CD1c-positive myeloid dendritic cell (primary cell): ENCODE results near the gene ATRNL1.

Experiments
- DNase-seq: peaks from one replicate; pipeline ENCODE4 v3.0.0-alpha.2; 2016; ENCODE audit errors: extremely low spot score

The ATRNL1 gene

DNA sequence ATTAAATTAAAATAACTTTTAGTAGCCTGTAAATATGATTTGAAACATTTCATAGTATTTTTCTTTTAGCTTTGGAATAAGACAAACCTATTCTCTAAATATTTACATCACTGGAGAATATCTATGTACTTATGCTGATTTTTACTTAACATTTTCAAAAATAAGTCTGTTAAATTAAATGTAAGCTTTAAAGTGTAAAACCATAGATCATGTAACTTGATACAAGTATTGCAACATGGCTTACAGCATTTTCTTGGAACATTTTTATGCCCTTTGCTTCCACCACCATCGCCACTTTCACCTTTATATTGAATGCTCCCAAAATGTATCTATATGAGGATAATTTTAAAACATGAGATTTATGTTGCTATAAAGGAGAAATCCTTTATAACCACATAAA lies 752.8 kb downstream of the ATRNL1 start:
- DNase-seq, result no peak

DNA sequence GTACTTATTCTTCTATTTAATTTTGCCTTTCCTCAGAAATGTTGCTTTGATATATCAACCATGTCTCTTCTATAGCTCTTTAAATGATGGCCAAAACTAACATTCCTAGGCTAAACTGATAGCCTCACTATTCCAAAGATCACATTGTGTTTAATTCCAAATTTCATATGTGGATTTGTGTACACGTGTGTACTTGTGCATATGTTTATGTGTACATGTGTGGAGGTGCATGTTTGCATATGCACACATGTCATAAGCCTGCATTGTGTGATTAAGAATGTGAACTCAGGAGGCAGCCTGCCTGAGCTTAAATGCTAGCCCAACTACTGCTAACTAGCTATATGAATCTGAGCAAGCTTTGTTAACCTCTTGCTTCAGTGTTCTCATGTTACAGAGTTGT lies 753.4 kb downstream of the ATRNL1 start:
- DNase-seq, result no peak

DNA sequence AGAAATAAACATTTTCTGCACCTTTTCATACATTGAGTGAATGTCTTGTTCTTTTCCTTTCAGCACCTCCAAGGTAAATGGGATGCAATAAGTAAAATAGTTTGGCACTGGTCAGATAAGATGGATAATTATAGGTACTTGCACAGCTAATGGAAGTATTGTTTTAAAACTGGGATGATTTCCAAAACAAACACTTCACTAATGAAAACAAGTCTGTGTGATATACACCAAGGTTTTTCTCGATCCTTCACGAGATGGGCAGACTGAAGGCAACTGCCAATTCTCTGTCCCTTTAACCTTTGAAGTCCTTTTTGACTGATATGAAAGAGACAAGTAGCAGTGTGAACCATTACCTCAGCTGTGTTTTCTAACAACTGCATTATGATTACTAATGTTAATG lies 756.0 kb downstream of the ATRNL1 start:
- no peak for DNase-seq

DNA sequence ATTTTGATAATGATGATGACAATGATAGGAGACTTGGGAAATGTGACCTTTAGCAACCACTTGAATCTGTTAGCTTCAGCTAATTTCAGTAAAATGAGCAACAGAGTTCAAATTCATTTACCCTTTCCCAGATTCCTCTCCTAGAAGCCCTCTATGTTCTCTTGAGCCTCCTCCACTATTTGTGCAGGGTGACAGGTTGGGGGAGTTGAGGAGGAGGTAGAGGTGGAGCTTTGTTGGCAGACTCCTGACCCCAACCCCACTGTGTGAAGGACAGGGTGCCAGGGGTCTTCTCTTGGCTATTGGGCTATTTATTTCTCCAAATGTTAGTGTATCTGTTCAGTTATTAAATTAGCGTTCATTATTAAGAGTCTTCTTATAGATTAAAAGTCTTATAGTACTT lies 757.5 kb downstream of the ATRNL1 start:
- DNase-seq, result no peak

DNA sequence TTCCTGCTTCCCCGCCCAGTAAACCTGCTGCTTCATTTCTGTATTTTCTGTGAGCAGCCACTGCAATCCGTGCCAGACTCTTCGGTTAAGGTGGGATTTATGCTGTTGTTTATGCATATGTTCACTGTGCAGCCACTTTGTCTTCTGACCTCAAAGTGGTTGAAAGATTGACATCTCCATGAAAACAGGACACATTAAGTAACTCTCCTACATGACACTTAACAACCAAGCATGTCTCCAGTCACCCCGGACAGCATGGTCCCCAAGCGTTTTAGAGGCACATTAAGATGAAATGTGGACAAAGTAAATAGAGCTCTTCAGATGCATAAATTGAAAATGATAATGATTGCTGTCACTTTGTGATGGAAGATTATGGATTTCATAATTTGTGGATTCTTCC lies 758.5 kb downstream of the ATRNL1 start:
- no peak for DNase-seq

DNA sequence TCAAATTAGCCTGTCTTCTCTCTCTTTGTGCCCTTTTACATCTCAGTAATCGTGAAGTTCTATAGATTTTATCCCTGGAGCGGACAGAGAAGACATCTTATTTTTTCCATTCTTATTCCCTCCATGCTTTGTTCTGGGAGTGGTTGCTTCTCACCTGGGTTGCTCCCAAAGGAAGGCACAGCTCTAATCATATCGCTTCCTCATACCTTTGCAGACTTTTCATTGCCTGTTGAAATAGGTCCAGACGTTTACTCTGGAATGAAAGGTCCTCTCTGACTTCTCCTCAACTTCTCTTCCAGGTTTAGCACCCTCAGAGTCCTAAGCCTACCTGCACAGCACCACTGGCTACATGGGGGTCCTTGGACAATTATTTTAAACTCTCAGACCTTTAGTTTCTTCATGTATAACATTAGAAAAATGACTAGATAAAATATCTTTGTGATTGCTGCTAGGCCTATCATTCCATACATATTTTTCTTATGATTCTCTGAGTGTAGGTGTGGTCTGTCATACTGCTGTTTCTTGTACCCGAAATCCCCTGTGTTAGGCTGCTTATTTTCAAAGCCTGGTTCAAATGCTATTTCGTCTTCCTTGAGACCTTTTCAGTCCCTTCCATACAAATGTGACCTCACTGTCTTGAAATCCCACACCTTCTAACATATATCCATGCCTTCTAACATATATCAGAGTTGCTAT lies 761.7 kb downstream of the ATRNL1 start:
- no peak for DNase-seq

DNA sequence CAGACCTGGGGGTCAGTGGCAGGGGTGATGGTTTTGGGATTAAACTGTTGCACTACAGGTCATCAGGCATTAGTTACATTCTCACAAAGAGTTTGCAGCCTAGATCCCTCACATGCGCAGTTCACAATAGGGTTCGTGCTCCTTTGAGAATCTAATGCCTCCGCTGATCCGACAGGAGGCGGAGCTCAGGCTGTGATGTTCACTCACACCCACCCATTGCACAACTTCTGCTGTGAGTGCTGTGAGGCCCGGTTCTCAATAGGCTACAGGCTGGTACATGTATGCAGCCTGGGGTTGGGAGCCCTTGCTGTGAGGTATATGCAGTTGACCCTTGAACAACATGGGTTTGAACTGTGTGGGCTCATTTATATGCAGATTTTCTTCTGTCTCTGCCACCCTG lies 763.4 kb downstream of the ATRNL1 start:
- no peak for DNase-seq

DNA sequence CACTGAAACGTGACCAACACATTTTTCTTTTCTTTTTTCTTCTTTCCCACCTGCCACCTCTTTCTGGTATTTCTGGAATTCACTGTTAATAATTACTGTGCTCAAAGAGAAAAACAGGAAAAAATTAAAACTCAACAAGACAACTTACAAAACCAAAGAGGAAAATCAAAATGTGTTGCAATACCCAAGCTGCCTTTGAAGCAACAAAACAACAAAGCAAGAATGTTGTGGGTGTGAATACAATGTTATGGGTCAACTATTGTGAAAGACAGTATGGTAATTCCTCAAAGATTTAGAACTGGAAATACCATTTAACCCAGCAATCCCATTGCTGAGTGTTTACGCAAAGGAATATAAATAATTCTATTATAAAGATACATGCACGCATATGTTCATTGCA lies 764.7 kb downstream of the ATRNL1 start:
- no peak for DNase-seq

DNA sequence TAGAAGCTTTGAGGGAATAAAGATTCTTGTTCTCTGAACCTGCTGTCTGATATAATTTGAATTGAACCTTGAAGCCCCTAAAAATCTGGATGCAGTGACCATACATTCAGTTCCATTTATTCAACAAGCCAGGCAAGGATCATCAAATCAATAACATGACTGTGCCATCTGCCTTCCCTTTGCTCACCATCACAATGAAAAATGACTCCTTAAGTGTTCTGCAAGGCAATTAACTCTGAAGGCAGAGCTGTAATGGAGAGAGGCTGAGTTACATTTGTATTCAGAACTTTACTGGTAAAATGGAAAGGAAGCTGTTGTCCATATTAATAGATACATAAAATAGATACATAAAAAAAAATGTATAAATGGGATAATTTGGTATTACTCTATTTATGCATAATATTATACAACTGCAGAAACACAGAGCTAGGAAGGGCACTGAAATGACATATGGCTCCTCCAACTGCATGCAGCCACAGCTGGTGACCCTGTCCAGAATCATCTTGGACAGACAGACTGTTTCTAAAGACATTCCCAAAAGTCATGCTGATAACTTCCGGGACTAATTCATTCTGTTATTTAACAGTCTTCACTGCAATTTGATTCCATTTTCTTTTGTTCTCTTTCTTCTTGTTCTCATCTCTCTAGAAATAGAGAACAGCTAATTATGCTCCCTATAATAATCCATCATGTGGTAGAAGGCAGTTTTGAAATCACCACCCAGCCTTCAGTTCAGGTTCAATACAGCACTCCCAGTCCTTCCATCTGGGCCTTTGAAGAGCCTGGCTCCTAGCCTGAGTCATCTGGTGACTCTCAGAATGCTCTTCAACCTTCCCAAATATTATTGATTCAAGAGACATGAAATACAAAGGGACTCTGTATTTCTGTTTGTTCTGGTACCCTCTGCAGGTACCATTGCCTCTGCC lies 767.3 kb downstream of the ATRNL1 start:
- DNase-seq, result no peak

DNA sequence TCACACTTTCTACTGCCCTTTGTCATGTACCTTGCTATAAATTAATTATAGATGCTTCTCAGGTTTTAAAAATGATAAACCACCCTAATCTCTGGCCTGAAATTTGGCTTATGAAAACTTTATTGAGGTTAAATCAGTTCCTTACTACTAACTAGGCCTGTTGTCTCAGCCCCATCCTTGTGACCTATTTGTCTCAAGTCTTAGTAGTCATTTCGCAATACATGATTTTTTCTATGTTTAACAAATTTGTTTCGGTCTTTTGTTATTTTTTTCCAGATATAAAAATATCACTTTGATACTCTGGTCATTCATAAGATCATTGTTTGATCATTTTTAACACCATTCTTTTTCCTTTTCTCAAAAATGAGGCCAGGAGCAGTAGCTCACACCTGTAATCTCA lies 768.3 kb downstream of the ATRNL1 start:
- DNase-seq, result no peak

DNA sequence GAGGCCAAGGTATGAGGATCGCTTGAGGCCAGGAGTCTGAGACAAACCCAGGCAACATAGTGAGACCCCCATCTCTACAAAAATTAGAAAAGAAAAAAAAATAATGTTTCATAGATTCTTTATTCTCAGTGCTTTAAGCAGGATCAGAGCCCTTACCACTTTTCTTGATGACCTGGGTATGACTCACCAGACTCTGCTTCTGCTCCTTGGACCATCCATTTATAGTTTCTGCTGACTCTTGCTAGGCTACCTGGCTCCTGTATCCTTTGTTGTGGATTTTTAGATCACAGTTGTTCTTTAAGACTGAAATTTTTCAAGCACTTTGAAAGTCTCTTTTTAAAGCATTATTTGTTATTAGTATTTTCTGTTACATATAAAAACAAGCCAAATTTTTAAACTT lies 768.7 kb downstream of the ATRNL1 start:
- DNase-seq, result no peak

DNA sequence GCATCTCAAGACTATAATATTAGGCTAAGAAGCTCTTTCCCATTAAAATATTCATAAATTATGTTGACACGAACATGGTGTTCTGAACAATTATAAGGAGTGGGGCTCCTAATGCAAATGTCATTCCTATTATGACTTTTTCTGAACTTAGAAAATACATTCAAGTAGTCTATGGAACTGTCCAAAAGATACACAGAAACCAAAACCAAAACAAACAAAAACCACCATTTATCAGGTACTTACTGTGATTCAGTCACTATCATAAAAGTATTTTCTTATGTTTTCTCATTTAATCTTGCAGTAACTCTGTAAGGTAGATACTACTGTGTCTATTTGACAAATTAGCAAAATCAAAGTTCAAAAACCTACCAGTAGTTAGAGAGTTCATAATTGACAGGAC lies 773.0 kb downstream of the ATRNL1 start:
- no peak for DNase-seq

DNA sequence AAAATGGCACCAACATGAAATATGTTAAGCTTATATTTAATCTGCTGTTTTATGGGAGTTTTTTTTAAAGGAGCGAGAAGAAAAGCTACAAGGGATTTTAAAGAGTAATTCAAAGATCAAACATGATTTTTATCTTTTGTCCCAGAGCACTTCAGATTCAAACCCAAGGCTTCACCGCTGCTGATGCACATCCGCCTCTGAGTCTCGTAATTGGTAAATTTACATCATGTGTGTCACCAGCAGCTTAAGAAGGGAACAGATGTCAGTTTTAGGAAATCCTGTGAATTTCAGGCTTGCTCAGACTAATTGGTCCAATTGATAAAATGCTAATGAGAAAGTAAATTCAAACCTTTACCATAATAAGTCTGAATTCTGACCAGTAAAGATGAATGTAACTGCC lies 773.5 kb downstream of the ATRNL1 start:
- DNase-seq, result no peak

DNA sequence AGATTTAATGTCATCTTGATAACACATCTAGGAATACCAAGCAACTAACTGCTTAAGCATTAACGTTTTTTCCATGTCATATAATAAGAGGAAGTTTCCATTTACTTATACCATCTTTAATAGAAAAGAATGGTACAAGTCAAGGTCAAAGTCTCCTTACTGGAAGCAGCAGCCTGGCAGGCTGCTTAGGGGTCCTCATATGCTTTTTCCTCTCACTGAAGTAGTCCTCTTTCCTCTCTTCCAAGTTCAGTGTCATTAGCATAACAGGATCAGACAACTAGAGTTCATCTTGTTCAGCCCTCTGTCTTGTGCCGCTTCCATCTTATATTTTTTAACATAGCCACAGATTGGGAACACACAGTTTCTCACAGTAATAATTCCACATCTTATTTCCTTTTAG lies 774.1 kb downstream of the ATRNL1 start:
- DNase-seq, result no peak

DNA sequence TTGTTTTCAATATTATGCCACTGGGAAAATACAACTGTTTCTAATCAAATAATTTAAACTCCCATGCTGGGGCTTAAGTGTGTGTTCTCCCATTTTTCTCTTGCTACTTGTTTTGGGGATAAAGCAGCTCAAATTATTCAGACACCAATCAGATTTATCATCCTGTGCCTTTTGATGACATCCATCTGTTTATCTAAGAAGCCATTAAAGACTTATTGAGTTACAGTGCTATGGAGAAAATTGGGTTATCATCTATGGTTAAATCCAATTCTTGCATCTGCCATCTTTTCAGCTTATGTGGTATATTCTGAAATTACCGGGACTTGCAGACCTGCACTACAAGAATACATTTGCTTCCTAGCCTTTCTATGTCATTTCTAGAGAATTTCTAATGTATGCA lies 778.7 kb downstream of the ATRNL1 start:
- no peak for DNase-seq

DNA sequence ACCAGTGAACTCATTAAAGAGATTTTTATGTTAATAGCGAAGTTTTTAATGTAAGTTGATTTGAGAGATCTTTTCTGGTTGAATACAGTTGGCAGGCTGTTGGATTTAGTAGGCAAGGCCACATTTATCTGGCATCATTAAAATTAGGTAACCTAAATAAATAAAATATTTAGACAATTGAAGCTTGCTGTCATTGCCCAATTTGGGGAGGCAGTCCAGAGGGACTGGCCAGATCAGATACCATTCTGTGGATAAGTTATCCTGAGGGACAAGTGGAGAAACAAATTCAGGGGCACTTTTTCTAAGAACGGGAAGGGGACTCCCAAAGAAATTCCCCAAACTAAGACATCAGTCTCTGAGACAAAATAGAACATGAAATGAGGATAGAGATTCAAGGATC lies 782.0 kb downstream of the ATRNL1 start:
- DNase-seq, result no peak

DNA sequence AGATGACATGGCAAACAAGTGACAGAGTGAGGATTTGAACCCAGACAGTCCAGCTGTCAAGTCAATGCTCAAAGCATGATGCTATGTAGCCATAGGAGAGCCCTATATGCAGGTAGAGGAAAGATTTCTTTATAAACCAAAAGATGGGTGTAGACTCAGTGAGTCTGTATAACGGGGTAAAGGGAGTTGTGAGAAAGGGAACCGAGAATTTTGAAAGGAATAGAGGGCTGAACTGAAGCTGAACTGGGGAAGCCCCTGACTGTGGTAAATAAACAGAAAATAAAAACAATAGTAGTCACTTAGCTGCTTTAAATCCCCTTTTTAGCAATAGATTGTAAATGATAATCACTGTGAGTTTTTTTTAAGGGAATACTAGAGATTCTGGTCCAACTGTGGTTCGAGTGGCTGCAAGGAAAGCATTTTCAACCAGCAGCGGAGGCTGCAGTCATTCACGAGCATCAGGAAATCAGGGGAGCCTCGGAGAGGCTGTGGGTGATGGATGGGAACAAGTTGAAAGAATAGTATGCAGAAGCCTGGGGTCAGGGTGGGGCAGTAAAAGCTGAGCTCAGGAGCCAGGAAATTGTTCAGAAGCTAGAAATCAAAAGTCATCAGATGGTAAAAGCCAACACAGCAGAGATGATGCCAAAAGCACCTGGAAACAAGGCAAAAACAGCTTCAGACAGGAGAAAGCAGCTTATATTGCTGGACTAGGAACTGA lies 786.4 kb downstream of the ATRNL1 start:
- DNase-seq, result no peak

DNA sequence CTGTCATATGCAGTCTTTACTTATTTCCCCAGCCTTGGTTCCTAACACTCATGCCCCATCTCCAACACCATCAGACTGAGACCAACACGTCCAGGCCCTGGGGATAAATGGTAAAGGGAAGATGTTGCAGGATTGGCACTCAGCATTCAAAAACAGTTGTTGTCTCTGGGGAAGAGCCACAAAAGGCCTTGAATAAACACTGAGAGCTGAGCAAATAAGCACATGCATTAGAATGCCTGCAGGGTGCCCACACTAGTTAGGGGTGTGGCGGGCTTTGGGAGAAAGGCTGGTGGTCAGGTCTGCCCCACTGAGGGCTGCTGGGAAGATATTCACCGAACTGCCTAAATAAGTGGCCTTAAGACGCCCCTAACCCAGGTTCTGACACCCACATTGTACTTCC lies 788.9 kb downstream of the ATRNL1 start:
- DNase-seq, result no peak

DNA sequence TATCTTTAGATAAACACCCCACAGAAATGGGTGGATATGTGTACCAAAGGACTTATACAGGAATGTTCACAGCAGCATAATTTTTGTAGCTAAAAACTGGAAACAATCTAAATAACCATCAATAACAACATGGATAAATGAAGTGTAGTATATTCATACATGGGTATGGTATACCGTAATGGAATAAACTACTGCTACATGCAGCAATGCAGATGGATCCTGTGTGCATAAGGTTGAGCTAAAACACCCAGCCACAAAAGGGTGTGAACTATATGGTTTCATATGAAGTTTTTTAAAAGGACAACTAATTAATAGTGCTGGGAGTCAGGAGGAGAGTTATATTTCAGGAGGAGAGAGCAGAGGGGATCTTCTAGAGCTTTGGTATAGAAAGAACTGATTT lies 790.2 kb downstream of the ATRNL1 start:
- no peak for DNase-seq

DNA sequence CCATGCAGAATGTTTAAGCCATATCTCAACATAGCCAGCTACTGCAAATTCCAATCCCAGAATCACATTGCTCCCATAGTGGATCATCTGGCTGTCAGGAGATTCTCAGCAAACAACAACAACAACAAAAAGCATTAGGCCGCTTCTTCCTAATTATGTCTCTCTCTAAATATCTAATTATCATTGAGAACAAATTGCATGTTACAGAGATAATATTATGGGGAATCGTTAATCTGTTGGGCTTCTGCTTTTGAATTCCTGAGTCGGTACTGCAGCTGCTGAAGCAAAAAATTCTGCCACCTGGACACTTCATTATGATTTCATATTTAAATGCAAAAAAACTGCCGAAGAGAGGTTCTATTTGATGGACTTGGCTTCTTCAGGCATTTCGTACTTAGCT lies 791.2 kb downstream of the ATRNL1 start:
- DNase-seq, result no peak

DNA sequence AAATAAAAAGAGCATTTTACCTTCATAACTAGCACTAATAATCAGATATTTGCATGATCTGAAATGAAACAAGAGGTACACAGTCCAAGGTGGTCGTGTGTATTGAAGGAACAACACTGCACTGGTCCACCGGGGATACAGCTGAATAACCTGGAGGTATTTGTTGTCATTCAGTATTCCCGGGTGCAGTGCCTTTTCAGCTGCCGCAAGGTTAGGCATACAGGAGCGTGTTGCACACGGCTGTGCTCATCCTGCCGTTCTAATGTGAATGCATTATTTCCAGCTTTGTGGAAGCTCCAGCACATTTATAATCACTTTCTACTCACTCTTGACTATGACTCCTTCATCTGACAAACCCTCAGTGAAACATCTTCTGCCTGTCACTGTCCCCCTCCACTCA lies 802.0 kb downstream of the ATRNL1 start:
- DNase-seq, result no peak

DNA sequence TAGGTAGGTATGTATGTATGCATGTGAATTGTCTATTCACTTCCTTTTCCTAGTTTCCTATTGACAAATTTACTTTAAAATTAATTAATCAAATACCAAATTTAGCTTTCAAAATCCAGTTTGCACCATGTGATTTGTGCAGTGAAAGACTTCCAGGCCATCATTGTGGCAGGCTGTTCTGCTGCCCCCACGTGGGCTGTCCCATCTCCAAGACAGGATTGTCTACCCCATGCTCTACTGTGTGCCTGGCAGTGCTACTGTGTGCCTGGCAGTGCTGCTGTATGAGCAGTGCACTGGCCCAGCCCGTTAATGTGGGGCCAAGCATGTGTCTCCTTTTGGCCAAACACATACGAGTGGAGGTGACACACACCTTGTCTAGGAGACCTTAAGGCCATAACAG lies 805.1 kb downstream of the ATRNL1 start:
- no peak for DNase-seq

DNA sequence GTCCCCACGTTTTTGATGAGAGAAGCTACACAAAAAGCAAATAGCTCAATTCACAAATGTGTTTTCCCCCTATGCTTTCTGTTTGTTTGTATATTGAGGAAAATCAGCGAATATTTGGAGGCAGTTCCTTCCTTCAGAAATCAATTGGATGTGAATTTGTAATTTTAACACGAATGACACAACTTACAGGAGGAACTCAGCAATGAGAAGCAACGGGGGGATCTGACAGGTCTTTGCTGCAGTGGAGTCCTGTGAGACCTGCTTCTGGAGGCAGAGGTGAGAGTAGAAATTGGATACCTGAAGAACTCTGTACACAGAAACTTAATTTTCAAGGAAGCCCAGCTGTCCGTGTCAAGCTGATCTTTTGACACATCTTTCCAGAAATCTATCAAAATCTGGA lies 809.4 kb downstream of the ATRNL1 start:
- no peak for DNase-seq
